Tibial artery (tissue), 4 donors: ENCODE data around the gene PITX2.
A peak's percentile ranks its signal among the peaks of the same experiment; 100 is the strongest.

Source experiments
- DNase-seq, 2 donors: peaks; one replicate each; pipeline ENCODE4 v3.0.0-alpha.2; 2019
- H3K27ac ChIP-seq, 2 donors: fragments of 200-600 bp; sonication (generic) in 1 of 2; 1 replicate in 1 of 2; 2 replicates in 1 of 2; pipeline ENCODE4 v1.5.1; 2018 to 2019; ENCODE audit warnings: mild to moderate bottlenecking in 1 of 2
- H3K27me3 ChIP-seq, 2 donors: fragments of 200-600 bp; sonication (generic) in 1 of 2; one replicate each; pipeline versions ENCODE4 v1.5.1 to v1.6.0; 2016 to 2019
- H3K36me3 ChIP-seq, 3 donors: fragments of 200-600 bp; sonication (generic) in 2 of 3; one replicate each; pipeline ENCODE4 v1.5.1; 2016 to 2019; ENCODE audit warnings: mild to moderate bottlenecking in 2 of 3
- H3K4me1 ChIP-seq, 4 donors: fragments of 200-600 bp; sonication (generic) in 2 of 4; 1 replicate in 3 of 4; 2 replicates in 1 of 4; pipeline ENCODE4 v1.5.1; 2016 to 2019
- H3K4me3 ChIP-seq, 2 donors: fragments of 200-600 bp; sonication (generic) in 1 of 2; 1 replicate in 1 of 2; 2 replicates in 1 of 2; pipeline ENCODE4 v1.5.1; 2018 to 2019; ENCODE audit warnings: mild to moderate bottlenecking in 2 of 2
- H3K9me3 ChIP-seq, 3 donors: fragments of 200-600 bp; sonication (generic) in 1 of 3; one replicate each; pipeline ENCODE4 v1.5.1; 2016 to 2019
- CTCF ChIP-seq, 2 experiments: fragments of 200-600 bp in 1 of 2; fragments of 450-650 bp in 1 of 2; IDR thresholded peaks; one replicate each; pipeline ENCODE4 v1.5.1; 2017 to 2019; ENCODE audit warnings: antibody characterized with exemption in 2 of 2, mild to moderate bottlenecking in 1 of 2, moderate library complexity in 1 of 2
- intact Hi-C: fragments of 100-400 bp; cut with DNase I; formaldehyde crosslinking; loops from one replicate; pipeline ENCODE4 v1.15.0; 2023; ENCODE audit warnings: low total_unique reads

PITX2 gene

GRCh38 chr4:110631584-110632505 lies 9.0 kb upstream of the PITX2 start:
- Histone ChIP-seq H3K4me3 (peak overlapping the region; percentile 23 to 45), H3K36me3 (no peaks in the 10 kb centered on the region), H3K9me3 (no peaks in the 10 kb centered on the region), H3K4me1 (peaks cover 0 to 47% (median 34%) of the 10 kb centered on the region in 4 donors), H3K27ac (no peak overlapping the region), H3K27me3 (peaks cover 0 to 99% of the 10 kb centered on the region in 2 donors)
- intact Hi-C loops, result loop anchor here (5.0 kb wide), 1 partner anchor 1000 kb away; no protein-coding TSS in a partner anchor
- peak; percentile 71 to 72 for TF ChIP-seq CTCF (IDR thresholded peaks at IDR 0.05)
- DNase-seq, result peak in 1 of 2 donors; percentile 43

- Histone ChIP-seq H3K4me1 (peaks cover 0 to 40% (median 29%) of the 10 kb centered on the region in 4 donors), H3K9me3 (no peaks in the 10 kb centered on the region), H3K27ac (no peak overlapping the region), H3K4me3 (no peak overlapping the region), H3K27me3 (peaks cover 0 to 99% of the 10 kb centered on the region in 2 donors), H3K36me3 (no peaks in the 10 kb centered on the region)
- intact Hi-C loops, result loop anchor here (5.0 kb wide), 1 partner anchor 1001 kb away; no protein-coding TSS in a partner anchor
- no peak for TF ChIP-seq CTCF (IDR thresholded peaks at IDR 0.05)
- DNase-seq, result no peak
Observed at GRCh38 chr4:110630688-110631402, 8.0 kb upstream of the PITX2 start.

- DNase-seq, result no peak
- Histone ChIP-seq H3K27me3 (peaks cover 0 to 99% of the 10 kb centered on the region in 2 donors), H3K36me3 (no peaks in the 10 kb centered on the region), H3K4me1 (peaks cover 0 to 40% (median 29%) of the 10 kb centered on the region in 4 donors), H3K9me3 (no peaks in the 10 kb centered on the region), H3K27ac (no peak overlapping the region), H3K4me3 (no peak overlapping the region)
- intact Hi-C loops, result loop anchor here (5.0 to 10.0 kb wide), 2 partner anchors 655 to 1002 kb away; no protein-coding TSS in a partner anchor
- no peak for TF ChIP-seq CTCF (IDR thresholded peaks at IDR 0.05)
Observed at GRCh38 chr4:110629780-110630687, 7.2 kb upstream of the PITX2 start.

- peaks cover 0 to 99% of the 10 kb centered on the region in 2 donors for H3K27me3 ChIP-seq
- no peak for DNase-seq
- H3K9me3 ChIP-seq, result no peaks in the 10 kb centered on the region
- no peak overlapping the region for H3K4me3 ChIP-seq
- peaks cover 0 to 40% (median 29%) of the 10 kb centered on the region in 4 donors for H3K4me1 ChIP-seq
- H3K36me3 ChIP-seq, result no peaks in the 10 kb centered on the region
- intact Hi-C loops, result loop anchor here (10.0 kb wide), 1 partner anchor 656 kb away; no protein-coding TSS in a partner anchor
- H3K27ac ChIP-seq, result no peak overlapping the region
- TF ChIP-seq CTCF (IDR thresholded peaks at IDR 0.05), result no peak
Observed at GRCh38 chr4:110629214-110629754, 6.4 kb upstream of the PITX2 start.
